HEK293 (cell line): ENCODE data around the gene CYP27A1.

ENCODE experiments used
- SCRT1 ChIP-seq: fragments of 450-650 bp; formaldehyde crosslinking; IDR thresholded peaks from 2 replicates; pipeline ENCODE4 v1.5.1; 2016; ENCODE audit warnings: missing biosample characterization, missing genetic modification characterization, borderline replicate concordance
- TCF7L2 ChIP-seq: IDR thresholded peaks from 2 replicates; pipeline ENCODE4 v1.6.1; 2011; ENCODE audit warnings: low read depth, mild to moderate bottlenecking, inconsistent platforms, low read length, moderate library complexity, borderline replicate concordance
- ZBTB1 ChIP-seq: fragments of 450-650 bp; formaldehyde crosslinking; IDR thresholded peaks from 2 replicates; pipeline ENCODE4 v1.5.1; 2016; ENCODE audit warnings: missing biosample characterization, missing genetic modification characterization
- ZNF175 ChIP-seq: fragments of 450-650 bp; formaldehyde crosslinking; IDR thresholded peaks from 2 replicates; pipeline ENCODE4 v1.5.1; 2016; ENCODE audit warnings: missing biosample characterization, missing genetic modification characterization
- ZNF274 ChIP-seq, 2 experiments: fragments of 200-500 bp in 1 of 2; fragments of 450-650 bp in 1 of 2; sonication (Bioruptor generic) in 1 of 2; formaldehyde crosslinking in 1 of 2; IDR thresholded peaks; 2 replicates each; pipeline versions ENCODE4 v1.5.1 to v1.6.1; 2014 to 2016; ENCODE audit warnings: borderline replicate concordance in 1 of 2, inconsistent platforms in 1 of 2, low read length in 1 of 2, missing biosample characterization in 1 of 2, missing genetic modification characterization in 1 of 2

DNA sequence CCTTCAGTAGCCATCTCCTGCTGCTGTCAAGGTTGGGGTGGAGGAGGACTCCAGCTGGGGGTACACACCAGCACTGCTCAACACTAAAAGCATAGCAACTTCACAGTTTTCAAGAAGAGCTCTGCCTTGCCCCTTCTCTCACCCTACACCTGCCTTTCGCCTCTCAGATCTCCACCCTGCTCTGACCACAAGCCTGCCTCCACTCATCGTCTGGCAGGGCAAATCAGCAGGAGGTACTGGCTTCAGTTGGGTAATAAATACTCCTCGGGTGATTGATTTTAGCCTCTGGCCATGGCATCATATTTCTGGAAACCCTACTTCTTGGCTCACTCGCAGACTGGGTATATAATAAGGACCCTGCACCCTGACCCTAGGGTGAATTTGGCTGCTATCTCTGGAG, 52.7 kb downstream of the CYP27A1 start:
- TF ChIP-seq ZNF175 (tag by site-specific recombination) (no peak), TCF7L2 (no peak), SCRT1 (tag by site-specific recombination) (no peak), ZNF274 (IDR thresholded peaks at IDR 0.05; ENCODE audit: low read length) (no peak), ZNF274 (tag by site-specific recombination; IDR thresholded peaks at IDR 0.05; ENCODE audit: borderline replicate concordance) (no peak), ZBTB1 (tag by site-specific recombination) (no peak)
